Activated CD8-positive, alpha-beta T cell treated with anti-CD3 and anti-CD28 coated beads for 36 hours (primary cell): ENCODE measurements around the gene CAPNS2. TPM values are rescaled to one million over a fixed set of nuclear protein-coding genes. Genes with fewer than 3 reads are reported as not detected.

ENCODE experiments used
- ATAC-seq: fragments of 200-7000 bp; cut with Tn5 transposase; one replicate; pipeline ENCODE4 v1.10.0; 2021; ENCODE audit warnings: mild to moderate bottlenecking, moderate library complexity
- CTCF ChIA-PET: fragments of 350-600 bp; sonication (Branson Sonifier 250); formaldehyde crosslinking; loops from one replicate; lab custom pipeline; 2021; ENCODE audit warnings: antibody characterized with exemption; lab: Charles Lee
- POLR2A ChIA-PET: fragments of 350-600 bp; sonication (Branson Sonifier 250); formaldehyde crosslinking; loops from one replicate; lab custom pipeline; 2021; ENCODE audit warnings: antibody characterized with exemption; lab: Charles Lee
- DNase-seq: peaks from one replicate; pipeline ENCODE4 v3.0.0-alpha.2; 2020
- H3K27ac Mint-ChIP-seq: one replicate; pipeline ENCODE4 v1.8.0; 2021; ENCODE audit warnings: mild to moderate bottlenecking, mixed read lengths
- H3K27me3 Mint-ChIP-seq: one replicate; pipeline ENCODE4 v1.8.0; 2021; ENCODE audit warnings: mixed read lengths
- H3K36me3 Mint-ChIP-seq: one replicate; pipeline ENCODE4 v1.8.0; 2021; ENCODE audit warnings: low read depth, mixed read lengths
- H3K4me1 Mint-ChIP-seq: one replicate; pipeline ENCODE4 v1.8.0; 2021; ENCODE audit warnings: low read depth, mixed read lengths
- H3K4me3 Mint-ChIP-seq: one replicate; pipeline ENCODE4 v1.8.0; 2021; ENCODE audit warnings: mild to moderate bottlenecking, moderate library complexity, mixed read lengths
- H3K9me3 Mint-ChIP-seq: one replicate; pipeline ENCODE4 v1.8.0; 2021; ENCODE audit warnings: mixed read lengths
- CTCF ChIP-seq: fragments of 200-600 bp; IDR thresholded peaks from one replicate; pipeline ENCODE4 v1.8.0; 2022; ENCODE audit warnings: antibody characterized with exemption, mild to moderate bottlenecking
- intact Hi-C: fragments of 100-400 bp; cut with micrococcal nuclease; formaldehyde crosslinking; loops from one replicate; pipeline ENCODE4 v1.10.0; 2022
- total RNA-seq, 2 experiments: library from RNA; stranded (reverse); gene quantifications; one replicate each; pipeline ENCODE4 v1.2.3, GENCODE V29; 2021

The CAPNS2 gene
- total RNA-seq, 2 experiments from 2014 or later = not detected

GRCh38 chr16:55570159-55570558, 3.7 kb downstream of the CAPNS2 start:
- TF ChIP-seq CTCF = no peak
- H3K36me3 Mint-ChIP-seq = no peaks in the 10 kb centered on the region
- H3K4me3 Mint-ChIP-seq = no peak overlapping the region
- intact Hi-C loops = no loop called here
- DNase-seq (no peak), ATAC-seq (no peak)
- no peaks in the 10 kb centered on the region for H3K4me1 Mint-ChIP-seq
- peaks cover 6% of the 10 kb centered on the region for H3K27me3 Mint-ChIP-seq
- no peaks in the 10 kb centered on the region for H3K9me3 Mint-ChIP-seq
- no peak overlapping the region for H3K27ac Mint-ChIP-seq
- CTCF ChIA-PET = no interaction called here
- POLR2A ChIA-PET = no interaction called here

- Mint-ChIP-seq H3K27me3 (peaks cover 6% of the 10 kb centered on the region), H3K4me1 (no peaks in the 10 kb centered on the region), H3K27ac (no peak overlapping the region), H3K36me3 (no peaks in the 10 kb centered on the region), H3K4me3 (no peak overlapping the region), H3K9me3 (no peaks in the 10 kb centered on the region)
- intact Hi-C loops = no loop called here
- ChIA-PET POLR2A (no interaction called here), CTCF (no interaction called here)
- no peak for ATAC-seq
- no peak for DNase-seq
- no peak for TF ChIP-seq CTCF
These were observed 4.9 kb downstream of the CAPNS2 start for GRCh38 chr16:55571191-55571897.

GRCh38 chr16:55572439-55572838, 6.0 kb downstream of the CAPNS2 start:
- Mint-ChIP-seq H3K36me3 (no peaks in the 10 kb centered on the region), H3K4me3 (no peak overlapping the region), H3K4me1 (no peaks in the 10 kb centered on the region), H3K9me3 (no peaks in the 10 kb centered on the region), H3K27ac (no peak overlapping the region), H3K27me3 (peaks cover 6% of the 10 kb centered on the region)
- no peak for ATAC-seq
- POLR2A ChIA-PET = no interaction called here
- intact Hi-C loops = no loop called here
- no peak for DNase-seq
- CTCF ChIA-PET = interaction anchor here (1.0 kb wide), 1 partner anchor 10 kb away, joined by 3 read pairs; no protein-coding TSS in a partner anchor
- no peak for TF ChIP-seq CTCF

GRCh38 chr16:55574811-55575210, 8.3 kb downstream of the CAPNS2 start:
- no peak for TF ChIP-seq CTCF
- Mint-ChIP-seq H3K4me1 (no peaks in the 10 kb centered on the region), H3K4me3 (no peak overlapping the region), H3K27me3 (peaks cover 5% of the 10 kb centered on the region), H3K27ac (no peak overlapping the region), H3K9me3 (no peaks in the 10 kb centered on the region), H3K36me3 (no peaks in the 10 kb centered on the region)
- intact Hi-C loops = no loop called here
- no peak for ATAC-seq
- no peak for DNase-seq
- ChIA-PET POLR2A (no interaction called here), CTCF (no interaction called here)

GRCh38 chr16:55575496-55575895, 9.0 kb downstream of the CAPNS2 start:
- no peak for TF ChIP-seq CTCF
- no peak for ATAC-seq
- no peak overlapping the region for H3K27ac Mint-ChIP-seq
- no peaks in the 10 kb centered on the region for H3K4me1 Mint-ChIP-seq
- no peaks in the 10 kb centered on the region for H3K36me3 Mint-ChIP-seq
- ChIA-PET CTCF (no interaction called here), POLR2A (no interaction called here)
- no peak for DNase-seq
- intact Hi-C loops = no loop called here
- no peak overlapping the region for H3K4me3 Mint-ChIP-seq
- no peaks in the 10 kb centered on the region for H3K9me3 Mint-ChIP-seq
- H3K27me3 Mint-ChIP-seq = peaks cover 5% of the 10 kb centered on the region
